Skeletal muscle satellite cell (primary cell): ENCODE measurements around the gene USP24.

Source experiments
- H3K27me3 ChIP-seq: 2 replicates; pipeline ENCODE4 v1.7.0; 2013; ENCODE audit warnings: low read length; ENCODE audit not compliant: control insufficient read depth, insufficient read depth
- H3K36me3 ChIP-seq: 2 replicates; pipeline ENCODE4 v1.7.0; 2013; ENCODE audit warnings: mild to moderate bottlenecking, control low read depth, low read length; ENCODE audit not compliant: insufficient read depth
- H3K4me1 ChIP-seq: 2 replicates; pipeline ENCODE4 v1.7.0; 2013; ENCODE audit warnings: low read length; ENCODE audit not compliant: control insufficient read depth, insufficient read depth
- H3K4me2 ChIP-seq: 2 replicates; pipeline ENCODE4 v1.7.0; 2013; ENCODE audit warnings: mild to moderate bottlenecking, low read length
- H3K4me3 ChIP-seq: 2 replicates; pipeline ENCODE4 v1.7.0; 2013; ENCODE audit warnings: low read length
- H3K9ac ChIP-seq: 2 replicates; pipeline ENCODE4 v1.7.0; 2013; ENCODE audit warnings: mild to moderate bottlenecking, low read depth, low read length, moderate library complexity
- H3K9me3 ChIP-seq: replicated peaks from 2 replicates; pipeline ENCODE4 v1.7.0; 2013; ENCODE audit warnings: mild to moderate bottlenecking, control low read depth, low read length

USP24 gene

DNA sequence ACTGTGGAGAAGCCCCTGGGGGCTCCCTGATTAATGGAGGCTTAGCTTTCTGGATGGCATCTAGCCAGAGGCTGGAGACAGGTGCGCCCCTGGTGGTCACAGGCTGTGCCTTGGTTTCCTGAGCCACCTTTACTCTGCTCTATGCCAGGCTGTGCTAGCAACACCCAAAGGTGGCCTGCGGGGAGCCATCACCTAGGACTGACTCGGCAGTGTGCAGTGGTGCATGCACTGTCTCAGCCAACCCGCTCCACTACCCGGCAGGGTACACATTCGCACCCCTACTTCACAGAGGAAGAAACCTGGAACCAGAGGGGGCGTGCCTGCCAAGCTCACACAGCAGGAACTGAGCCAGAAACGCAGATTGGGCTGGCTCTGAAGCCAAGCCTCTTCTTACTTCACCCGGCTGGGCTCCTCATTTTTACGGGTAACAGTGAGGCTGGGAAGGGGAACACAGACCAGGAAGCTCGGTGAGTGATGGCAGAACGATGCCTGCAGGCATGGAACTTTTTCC, 151.0 kb downstream of the USP24 start:
- H3K9me3 ChIP-seq, result no peaks in the 10 kb centered on the region
- H3K4me2 ChIP-seq, result no peak overlapping the region
- no peak overlapping the region for H3K4me3 ChIP-seq
- peaks cover 35% of the 10 kb centered on the region for H3K36me3 ChIP-seq
- H3K9ac ChIP-seq, result no peak overlapping the region
- H3K27me3 ChIP-seq, result no peaks in the 10 kb centered on the region
- H3K4me1 ChIP-seq, result no peaks in the 10 kb centered on the region

DNA sequence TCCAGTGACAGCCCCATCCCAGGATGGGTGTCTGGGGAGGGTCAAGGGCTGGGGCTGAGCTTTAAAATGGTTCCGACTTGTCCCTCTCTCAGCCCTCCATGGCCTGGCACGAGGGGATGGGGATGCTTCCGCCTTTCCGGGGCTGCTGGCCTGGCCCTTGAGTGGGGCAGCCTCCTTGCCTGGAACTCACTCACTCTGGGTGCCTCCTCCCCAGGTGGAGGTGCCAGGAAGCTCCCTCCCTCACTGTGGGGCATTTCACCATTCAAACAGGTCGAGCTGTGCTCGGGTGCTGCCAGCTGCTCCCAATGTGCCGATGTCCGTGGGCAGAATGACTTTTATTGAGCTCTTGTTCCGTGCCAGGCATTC, 151.6 kb downstream of the USP24 start:
- Histone ChIP-seq H3K4me2 (no peak overlapping the region), H3K9ac (no peak overlapping the region), H3K4me1 (no peaks in the 10 kb centered on the region), H3K36me3 (peaks cover 29% of the 10 kb centered on the region), H3K4me3 (no peak overlapping the region), H3K27me3 (no peaks in the 10 kb centered on the region), H3K9me3 (no peaks in the 10 kb centered on the region)

DNA sequence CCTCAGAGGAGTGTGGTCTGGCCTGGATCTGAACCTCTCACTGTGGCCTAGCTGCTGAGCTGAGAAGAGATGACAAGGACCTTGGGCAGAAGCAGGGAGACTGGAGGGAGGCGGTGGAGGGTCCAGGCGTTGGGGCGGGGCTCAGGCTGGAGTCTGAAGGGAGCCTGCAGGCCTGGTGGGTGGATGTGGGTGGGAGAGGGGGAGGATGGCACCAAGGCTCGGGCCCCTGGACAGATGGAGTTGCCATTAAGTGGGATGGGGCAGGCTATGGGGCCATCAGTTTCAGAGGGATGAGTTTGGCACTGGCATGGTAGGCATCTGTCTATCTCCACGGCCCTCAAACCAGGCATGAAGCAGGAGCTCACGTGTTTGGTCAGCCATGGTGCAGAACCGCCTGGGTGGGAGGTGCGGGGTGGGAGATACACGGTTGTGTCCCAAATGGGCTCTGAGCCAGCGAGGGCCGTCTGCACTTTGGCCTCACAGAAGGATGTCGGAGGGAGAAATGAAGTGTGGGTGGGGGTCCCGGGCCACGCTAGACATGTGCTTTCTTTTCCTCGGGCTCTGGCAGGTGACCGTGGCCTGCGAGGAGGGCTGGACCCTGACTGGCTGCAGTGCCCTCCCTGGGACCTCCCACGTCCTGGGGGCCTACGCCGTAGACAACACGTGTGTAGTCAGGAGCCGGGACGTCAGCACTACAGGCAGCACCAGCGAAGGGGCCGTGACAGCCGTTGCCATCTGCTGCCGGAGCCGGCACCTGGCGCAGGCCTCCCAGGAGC, 152.2 kb downstream of the USP24 start:
- peaks cover 24% of the 10 kb centered on the region for H3K36me3 ChIP-seq
- H3K9ac ChIP-seq, result no peak overlapping the region
- no peaks in the 10 kb centered on the region for H3K27me3 ChIP-seq
- no peaks in the 10 kb centered on the region for H3K4me1 ChIP-seq
- H3K4me2 ChIP-seq, result no peak overlapping the region
- H3K9me3 ChIP-seq, result no peaks in the 10 kb centered on the region
- no peak overlapping the region for H3K4me3 ChIP-seq

DNA sequence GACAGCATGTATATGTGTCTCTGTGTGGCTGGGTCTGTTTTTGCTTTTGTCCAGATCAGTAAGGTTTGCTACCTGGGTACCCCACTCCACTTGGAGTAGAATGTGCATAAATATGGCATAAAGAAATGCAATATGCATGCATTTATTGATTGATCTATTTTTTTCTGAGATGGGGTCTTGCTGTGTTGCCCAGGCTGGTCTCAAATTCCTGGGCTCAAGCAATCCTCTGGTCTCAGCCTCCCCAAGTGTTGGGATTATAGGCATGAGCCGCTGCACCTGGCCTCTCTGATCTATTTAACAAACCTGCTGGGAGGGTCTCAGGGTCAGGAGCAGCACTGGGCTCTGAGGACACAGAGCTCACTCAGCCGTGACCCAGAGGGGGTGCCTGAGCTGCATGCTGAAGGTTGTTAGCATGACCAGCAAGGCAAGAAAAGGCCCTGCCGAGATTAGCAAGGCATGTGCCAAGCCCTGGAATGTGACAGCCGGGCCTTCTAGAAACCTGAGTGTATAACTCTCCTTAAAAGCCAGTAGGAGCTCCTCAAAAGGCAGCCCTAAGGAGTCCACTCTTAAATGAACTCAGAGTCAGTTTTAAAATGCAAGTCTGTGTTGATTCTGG, 153.3 kb downstream of the USP24 start:
- Histone ChIP-seq H3K36me3 (peaks cover 12% of the 10 kb centered on the region), H3K9ac (no peak overlapping the region), H3K4me1 (no peaks in the 10 kb centered on the region), H3K4me2 (no peak overlapping the region), H3K9me3 (no peaks in the 10 kb centered on the region), H3K4me3 (no peak overlapping the region), H3K27me3 (no peaks in the 10 kb centered on the region)

DNA sequence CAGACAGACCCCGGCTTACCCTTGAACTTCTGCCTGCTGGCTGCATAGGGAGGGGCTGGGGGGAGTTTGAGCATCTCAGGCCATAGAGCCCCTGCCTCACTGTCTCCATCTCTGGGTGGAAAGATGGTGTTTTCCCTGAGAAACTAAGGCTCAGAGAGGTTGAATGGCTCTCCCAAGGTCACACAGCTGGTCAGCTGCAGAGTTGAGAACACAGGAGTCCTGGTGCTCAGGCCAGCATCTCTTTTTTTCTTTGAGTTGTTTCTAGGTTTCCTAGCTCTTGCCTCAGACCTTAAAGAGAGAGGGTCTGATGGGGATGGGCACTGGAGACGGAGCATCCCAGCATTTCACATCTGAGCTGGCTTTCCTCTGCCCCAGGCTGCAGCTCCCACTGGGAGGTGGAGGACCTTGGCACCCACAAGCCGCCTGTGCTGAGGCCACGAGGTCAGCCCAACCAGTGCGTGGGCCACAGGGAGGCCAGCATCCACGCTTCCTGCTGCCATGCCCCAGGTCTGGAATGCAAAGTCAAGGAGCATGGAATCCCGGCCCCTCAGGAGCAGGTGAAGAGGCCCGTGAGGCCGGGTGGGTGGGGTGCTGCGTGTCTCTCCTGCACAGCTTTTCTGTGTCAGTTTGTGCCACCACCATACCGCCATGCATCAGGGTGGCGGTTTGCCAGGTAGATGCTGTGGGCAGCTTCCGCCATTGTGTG, 154.0 kb downstream of the USP24 start:
- H3K4me1 ChIP-seq, result no peaks in the 10 kb centered on the region
- H3K4me2 ChIP-seq, result no peak overlapping the region
- no peak overlapping the region for H3K4me3 ChIP-seq
- no peak overlapping the region for H3K9ac ChIP-seq
- no peaks in the 10 kb centered on the region for H3K9me3 ChIP-seq
- peaks cover 6% of the 10 kb centered on the region for H3K36me3 ChIP-seq
- H3K27me3 ChIP-seq, result no peaks in the 10 kb centered on the region

DNA sequence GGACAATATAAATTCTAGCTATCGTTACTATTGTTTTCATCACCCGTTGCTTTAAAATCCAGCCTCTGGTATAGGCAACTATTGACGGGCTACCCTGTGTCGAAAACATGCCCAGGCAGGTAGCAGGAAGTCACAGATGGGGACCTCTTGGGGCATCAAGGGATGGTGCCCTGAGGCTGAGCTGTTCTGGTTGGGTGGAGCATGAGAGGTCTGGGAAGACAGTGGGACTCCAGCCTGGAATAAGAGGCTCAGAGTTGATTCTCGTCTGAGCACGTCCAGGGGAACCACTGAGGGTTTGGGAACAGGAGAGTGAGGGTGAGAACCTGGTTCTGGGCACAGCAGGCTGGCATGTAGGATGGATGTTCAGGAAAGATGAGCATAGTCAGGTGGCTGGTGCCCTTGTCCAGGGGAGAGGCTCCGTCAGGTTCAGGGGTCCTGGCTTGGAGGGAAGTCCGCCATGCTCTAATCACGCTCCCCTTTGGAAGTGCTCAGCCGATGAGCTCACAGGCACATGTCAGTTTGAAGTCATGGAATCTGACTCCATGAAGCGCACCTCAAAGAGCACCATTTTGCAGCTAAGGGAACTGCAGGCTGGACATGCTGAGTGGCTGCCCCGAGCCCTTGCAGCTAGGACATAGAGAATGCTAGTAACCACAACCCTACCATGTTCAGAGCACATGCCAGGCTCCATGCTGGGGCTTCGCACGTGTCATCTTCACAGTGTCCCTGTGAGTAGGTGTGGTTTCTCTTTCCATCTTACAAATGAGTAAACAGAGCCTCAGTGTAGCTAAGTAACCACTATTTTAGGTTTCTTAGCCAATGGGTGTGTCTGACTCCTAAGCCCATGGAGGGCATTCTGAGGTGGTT, 154.8 kb downstream of the USP24 start:
- Histone ChIP-seq H3K9me3 (no peaks in the 10 kb centered on the region), H3K4me1 (no peaks in the 10 kb centered on the region), H3K4me2 (no peak overlapping the region), H3K27me3 (no peaks in the 10 kb centered on the region), H3K9ac (no peak overlapping the region), H3K4me3 (no peak overlapping the region), H3K36me3 (no peaks in the 10 kb centered on the region)

DNA sequence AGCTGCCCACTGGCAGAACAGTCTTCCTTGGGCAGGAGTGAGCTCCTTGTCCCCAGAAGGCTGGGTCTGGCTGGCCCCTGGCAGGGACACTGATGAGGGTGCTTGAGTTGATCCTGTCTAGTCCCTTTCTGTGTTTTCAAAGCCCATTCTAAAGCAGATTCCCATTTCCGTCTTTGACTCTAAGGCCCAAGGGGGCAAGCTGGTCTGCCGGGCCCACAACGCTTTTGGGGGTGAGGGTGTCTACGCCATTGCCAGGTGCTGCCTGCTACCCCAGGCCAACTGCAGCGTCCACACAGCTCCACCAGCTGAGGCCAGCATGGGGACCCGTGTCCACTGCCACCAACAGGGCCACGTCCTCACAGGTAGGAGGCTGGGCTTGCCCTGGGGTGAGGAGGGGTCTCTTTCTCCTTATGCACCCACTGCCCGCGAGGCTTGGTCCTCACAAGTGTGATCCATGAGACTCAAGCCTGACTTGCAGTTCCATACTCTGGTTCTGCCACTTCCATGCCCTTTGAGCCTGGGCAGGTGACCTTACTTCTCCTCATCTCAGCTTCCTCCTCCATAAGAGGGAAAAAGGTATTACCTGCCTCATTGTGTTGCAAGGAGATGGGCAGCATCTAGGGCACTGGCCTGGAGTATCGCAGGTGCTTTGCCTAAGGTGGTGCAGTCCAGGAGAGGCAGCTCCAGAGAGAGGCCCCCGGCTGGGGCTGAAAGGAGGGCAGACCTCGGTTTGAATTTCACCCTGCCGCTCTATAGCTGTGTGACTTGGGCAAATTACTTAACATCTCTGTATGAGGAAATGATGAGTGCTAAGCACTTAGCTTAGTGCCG, 155.6 kb downstream of the USP24 start:
- no peaks in the 10 kb centered on the region for H3K4me1 ChIP-seq
- H3K4me3 ChIP-seq, result no peak overlapping the region
- H3K36me3 ChIP-seq, result no peaks in the 10 kb centered on the region
- H3K27me3 ChIP-seq, result no peaks in the 10 kb centered on the region
- no peak overlapping the region for H3K9ac ChIP-seq
- no peak overlapping the region for H3K4me2 ChIP-seq
- no peaks in the 10 kb centered on the region for H3K9me3 ChIP-seq

DNA sequence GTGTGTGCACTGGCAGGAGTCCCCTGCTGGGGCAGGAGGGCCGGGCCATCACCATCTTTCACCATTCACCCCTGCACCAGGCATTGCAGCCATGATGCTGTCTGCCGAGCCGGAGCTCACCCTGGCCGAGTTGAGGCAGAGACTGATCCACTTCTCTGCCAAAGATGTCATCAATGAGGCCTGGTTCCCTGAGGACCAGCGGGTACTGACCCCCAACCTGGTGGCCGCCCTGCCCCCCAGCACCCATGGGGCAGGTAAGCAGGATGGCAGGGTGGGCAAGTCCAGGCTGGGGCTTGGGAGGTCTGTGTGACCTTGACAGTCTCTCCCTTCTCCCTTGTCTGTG, 157.2 kb downstream of the USP24 start:
- Histone ChIP-seq H3K4me2 (no peak overlapping the region), H3K9me3 (no peaks in the 10 kb centered on the region), H3K9ac (no peak overlapping the region), H3K4me1 (no peaks in the 10 kb centered on the region), H3K4me3 (no peak overlapping the region), H3K27me3 (no peaks in the 10 kb centered on the region), H3K36me3 (no peaks in the 10 kb centered on the region)

DNA sequence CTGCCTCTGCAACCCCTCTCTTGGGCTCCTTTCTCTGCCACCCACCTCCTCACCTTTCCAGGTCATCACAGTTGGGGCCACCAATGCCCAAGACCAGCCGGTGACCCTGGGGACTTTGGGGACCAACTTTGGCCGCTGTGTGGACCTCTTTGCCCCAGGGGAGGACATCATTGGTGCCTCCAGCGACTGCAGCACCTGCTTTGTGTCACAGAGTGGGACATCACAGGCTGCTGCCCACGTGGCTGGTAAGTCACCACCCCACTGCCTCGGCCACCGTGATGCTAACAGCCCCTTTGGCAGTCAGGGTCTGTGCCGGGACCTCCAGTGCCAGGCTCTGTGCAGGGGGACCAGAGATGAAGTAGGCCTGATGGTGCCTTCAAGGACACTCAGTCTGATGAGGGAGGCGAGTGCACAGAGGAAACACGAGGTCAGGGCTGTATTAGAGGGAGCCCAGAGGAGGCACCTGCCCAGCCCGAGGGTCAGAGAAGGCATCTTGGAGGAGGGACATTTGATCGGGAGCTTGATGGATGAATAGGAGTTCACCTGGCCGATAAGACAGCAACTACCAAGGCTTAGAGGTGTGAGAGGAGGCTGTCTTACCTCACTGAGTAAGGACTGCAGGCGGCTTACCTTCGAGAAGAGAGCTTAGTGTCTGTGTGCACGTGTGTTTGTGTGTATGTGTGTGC, 157.8 kb downstream of the USP24 start:
- Histone ChIP-seq H3K27me3 (no peaks in the 10 kb centered on the region), H3K4me3 (no peak overlapping the region), H3K4me2 (no peak overlapping the region), H3K4me1 (no peaks in the 10 kb centered on the region), H3K9me3 (no peaks in the 10 kb centered on the region), H3K36me3 (no peaks in the 10 kb centered on the region), H3K9ac (no peak overlapping the region)

DNA sequence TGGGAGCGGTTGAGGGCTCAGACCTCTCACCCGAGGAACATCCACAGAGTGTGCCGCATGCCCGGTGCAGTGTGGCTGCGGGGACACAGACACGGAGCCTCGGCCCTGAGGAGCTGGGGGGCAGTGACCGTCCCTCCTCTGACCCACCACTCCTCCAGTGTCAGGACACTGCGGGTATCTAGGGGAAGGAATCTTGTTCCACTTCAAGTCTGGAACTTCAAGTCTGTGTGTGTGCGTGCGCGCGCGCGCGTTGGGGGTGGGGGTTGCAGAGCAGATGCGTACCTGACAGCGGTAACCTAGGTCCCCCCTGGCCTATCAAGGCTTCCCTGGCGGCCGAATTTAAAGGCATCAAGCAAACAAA, 158.6 kb downstream of the USP24 start:
- H3K36me3 ChIP-seq, result no peaks in the 10 kb centered on the region
- no peaks in the 10 kb centered on the region for H3K27me3 ChIP-seq
- no peak overlapping the region for H3K4me2 ChIP-seq
- no peak overlapping the region for H3K4me3 ChIP-seq
- H3K4me1 ChIP-seq, result no peaks in the 10 kb centered on the region
- no peak overlapping the region for H3K9ac ChIP-seq
- H3K9me3 ChIP-seq, result no peaks in the 10 kb centered on the region
